ENCODE measurements around the gene CPT1B.
A peak's percentile ranks its signal among the peaks of the same experiment; 100 is the strongest.
"Not testable (repeated sequence)": the region's sequence is repeated elsewhere in the genome, so short reads cannot be mapped to it uniquely, and the experiment has no call there.

Gene CPT1B

GRCh38 chr22:50621948-50622722, 43.9 kb upstream of the CPT1B start:
- FAIRE-seq (no peak), DNase-seq (ENCODE audit: insufficient read length, low spot score) (no peak)
- TF ChIP-seq POU2F2 (IDR thresholded peaks at IDR 0.05; ENCODE audit: low read depth, low read length) (no peak), SPI1 (IDR thresholded peaks at IDR 0.05; ENCODE audit: low read depth, low read length) (peak; percentile 48)

GRCh38 chr22:50621356-50621880, 43.2 kb upstream of the CPT1B start:
- no peak for DNase-seq (ENCODE audit: insufficient read length, low spot score)
- no peak for FAIRE-seq
- TF ChIP-seq TAF1 (IDR thresholded peaks at IDR 0.05; ENCODE audit: low read depth, low read length) (peak; percentile 45; the same call in 1 of the 2 replicates), POLR2A (IDR thresholded peaks at IDR 0.05; ENCODE audit: low read depth, low read length) (peak; percentile 68; the same call in 1 of the 2 replicates), POU2F2 (IDR thresholded peaks at IDR 0.05; ENCODE audit: low read depth, low read length) (peak; percentile 66), POLR2AphosphoS5 (IDR thresholded peaks at IDR 0.05; ENCODE audit: low read depth, low read length) (peak; percentile 62; the same call in 1 of the 2 replicates), PAX5 (IDR thresholded peaks at IDR 0.05; ENCODE audit: insufficient read depth, low read length, severe bottlenecking) (no peak), SPI1 (IDR thresholded peaks at IDR 0.05; ENCODE audit: low read depth, low read length) (peak; percentile 93)

- TF ChIP-seq SPI1 (IDR thresholded peaks at IDR 0.05; ENCODE audit: low read depth, low read length) (0 out of 2 replicates have a peak, but pooled peaks have one; percentile 24), TAF1 (IDR thresholded peaks at IDR 0.05; ENCODE audit: low read depth, low read length) (no peak), PAX5 (IDR thresholded peaks at IDR 0.05; ENCODE audit: insufficient read depth, low read length, severe bottlenecking) (no peak), POLR2A (IDR thresholded peaks at IDR 0.05; ENCODE audit: low read depth, low read length) (no peak), POLR2AphosphoS5 (IDR thresholded peaks at IDR 0.05; ENCODE audit: low read depth, low read length) (no peak; the same call in 1 of the 2 replicates), POU2F2 (IDR thresholded peaks at IDR 0.05; ENCODE audit: low read depth, low read length) (peak; percentile 96)
- no peak for DNase-seq (ENCODE audit: insufficient read length, low spot score)
- FAIRE-seq, result peak; percentile 99
Observed at GRCh38 chr22:50620593-50621355, 42.5 kb upstream of the CPT1B start.

GRCh38 chr22:50614296-50614695, 36.1 kb upstream of the CPT1B start:
- DNase-seq (ENCODE audit: insufficient read length, low spot score); FAIRE-seq: not testable (repeated sequence)

DNA sequence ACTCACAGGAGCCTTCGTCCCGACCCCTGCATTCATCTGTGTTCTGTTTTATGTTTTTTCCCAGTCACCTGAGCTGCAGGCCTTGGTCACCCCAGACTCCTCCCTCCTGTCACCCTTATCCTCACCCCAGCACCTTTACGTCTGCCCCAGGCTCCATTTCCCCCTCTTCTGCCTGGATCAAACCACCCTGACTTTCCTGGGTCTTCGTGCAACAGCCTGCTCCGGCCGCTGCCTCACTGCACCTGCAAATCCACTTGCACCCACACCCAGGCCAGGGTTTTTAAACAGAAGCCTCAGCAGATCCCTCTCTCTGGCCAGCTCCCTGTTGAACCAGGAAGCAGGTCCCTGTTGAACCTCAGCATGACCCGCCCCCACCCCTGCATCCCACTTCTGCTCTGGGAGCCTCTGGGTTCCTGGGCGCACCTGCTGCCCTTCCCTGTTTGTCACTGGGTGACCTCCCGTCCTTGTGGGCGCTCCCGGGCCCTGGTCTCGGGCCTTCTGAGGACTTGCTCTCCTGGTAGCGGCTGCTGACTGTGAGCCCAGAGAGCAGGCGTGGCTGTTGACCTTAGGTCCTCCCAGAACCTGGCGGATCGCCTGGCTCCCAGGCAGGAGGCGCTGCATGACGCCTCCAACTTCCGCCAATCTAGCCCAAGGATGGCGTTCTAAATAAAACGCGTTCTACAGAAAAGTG, 35.2 kb upstream of the CPT1B start:
- TF ChIP-seq TAF1 (IDR thresholded peaks at IDR 0.05; ENCODE audit: low read depth, low read length), result no peak
- no peak for TF ChIP-seq POLR2A (IDR thresholded peaks at IDR 0.05; ENCODE audit: low read depth, low read length)
- no peak for TF ChIP-seq SPI1 (IDR thresholded peaks at IDR 0.05; ENCODE audit: low read depth, low read length)
- no peak for TF ChIP-seq POU2F2 (IDR thresholded peaks at IDR 0.05; ENCODE audit: low read depth, low read length)
- TF ChIP-seq POLR2AphosphoS5 (IDR thresholded peaks at IDR 0.05; ENCODE audit: low read depth, low read length), result no peak
- TF ChIP-seq PAX5 (IDR thresholded peaks at IDR 0.05; ENCODE audit: insufficient read depth, low read length, severe bottlenecking), result no peak
- DNase-seq (ENCODE audit: insufficient read length, low spot score) (no peak), FAIRE-seq (no peak)

GRCh38 chr22:50612528-50613221, 34.4 kb upstream of the CPT1B start:
- TF ChIP-seq POLR2AphosphoS5 (IDR thresholded peaks at IDR 0.05; ENCODE audit: low read depth, low read length) (no peak), SPI1 (IDR thresholded peaks at IDR 0.05; ENCODE audit: low read depth, low read length) (no peak), POU2F2 (IDR thresholded peaks at IDR 0.05; ENCODE audit: low read depth, low read length) (no peak), POLR2A (IDR thresholded peaks at IDR 0.05; ENCODE audit: low read depth, low read length) (no peak), PAX5 (IDR thresholded peaks at IDR 0.05; ENCODE audit: insufficient read depth, low read length, severe bottlenecking) (no peak), TAF1 (IDR thresholded peaks at IDR 0.05; ENCODE audit: low read depth, low read length) (no peak)
- FAIRE-seq (peak; percentile 40), DNase-seq (ENCODE audit: insufficient read length, low spot score) (no peak)

- no peak for FAIRE-seq
- TF ChIP-seq SPI1 (IDR thresholded peaks at IDR 0.05; ENCODE audit: low read depth, low read length), result no peak
- no peak for TF ChIP-seq POU2F2 (IDR thresholded peaks at IDR 0.05; ENCODE audit: low read depth, low read length)
- TF ChIP-seq PAX5 (IDR thresholded peaks at IDR 0.05; ENCODE audit: insufficient read depth, low read length, severe bottlenecking), result no peak
- no peak for TF ChIP-seq TAF1 (IDR thresholded peaks at IDR 0.05; ENCODE audit: low read depth, low read length)
- no peak for TF ChIP-seq POLR2A (IDR thresholded peaks at IDR 0.05; ENCODE audit: low read depth, low read length)
- TF ChIP-seq POLR2AphosphoS5 (IDR thresholded peaks at IDR 0.05; ENCODE audit: low read depth, low read length), result no peak
- no peak for DNase-seq (ENCODE audit: insufficient read length, low spot score)
Observed at GRCh38 chr22:50612168-50612527, 33.9 kb upstream of the CPT1B start.

DNA sequence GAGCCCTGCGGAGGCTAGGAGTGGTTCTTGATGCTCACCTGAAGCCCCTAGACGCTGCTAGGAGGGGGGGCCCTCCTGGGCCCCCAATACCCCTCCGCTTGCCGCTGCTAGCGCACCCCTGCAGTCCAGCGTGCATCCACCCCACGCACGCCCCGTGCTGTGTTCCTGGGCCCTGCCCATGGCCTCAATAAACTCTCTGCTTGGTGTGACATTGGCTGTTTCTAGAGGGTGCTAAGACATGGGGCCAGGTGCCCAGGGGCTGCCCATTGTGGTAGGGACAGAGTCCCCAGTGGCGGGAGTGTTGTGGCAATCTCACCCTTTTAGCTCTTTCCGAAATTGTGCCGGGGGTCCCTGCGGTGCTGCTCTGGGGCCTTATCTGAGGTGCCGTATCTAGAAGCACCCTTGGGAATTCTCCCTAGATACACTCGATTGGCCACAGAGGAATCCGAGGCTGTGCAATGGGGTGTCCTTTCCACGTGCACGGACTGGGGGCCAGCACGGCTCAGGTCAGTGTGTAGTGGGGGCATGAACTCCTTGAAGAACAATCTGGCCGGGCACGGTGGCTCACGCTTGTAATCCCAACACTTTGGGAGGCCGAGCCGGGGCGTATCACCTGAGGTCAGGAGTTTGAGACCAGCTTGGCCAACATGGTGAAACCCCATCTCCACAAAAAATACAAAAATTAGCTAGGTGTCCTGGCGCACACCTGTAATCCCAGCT, 33.3 kb upstream of the CPT1B start:
- DNase-seq (ENCODE audit: insufficient read length, low spot score) (no peak), FAIRE-seq (no peak)
- TF ChIP-seq POU2F2 (IDR thresholded peaks at IDR 0.05; ENCODE audit: low read depth, low read length) (no peak), POLR2A (IDR thresholded peaks at IDR 0.05; ENCODE audit: low read depth, low read length) (no peak), POLR2AphosphoS5 (IDR thresholded peaks at IDR 0.05; ENCODE audit: low read depth, low read length) (no peak), SPI1 (IDR thresholded peaks at IDR 0.05; ENCODE audit: low read depth, low read length) (no peak), PAX5 (IDR thresholded peaks at IDR 0.05; ENCODE audit: insufficient read depth, low read length, severe bottlenecking) (no peak), TAF1 (IDR thresholded peaks at IDR 0.05; ENCODE audit: low read depth, low read length) (no peak)
